Breast epithelium (tissue), 3 donors: ENCODE data around the gene PEF1.

Source experiments
- CTCF ChIP-seq, 3 donors: fragments of 450-650 bp; IDR thresholded peaks; one replicate each; pipeline ENCODE4 v1.5.1; 2016 to 2017; ENCODE audit warnings: antibody characterized with exemption in 3 of 3, mild to moderate bottlenecking in 3 of 3, moderate library complexity in 3 of 3
- POLR2A ChIP-seq: fragments of 450-650 bp; IDR thresholded peaks from one replicate; pipeline ENCODE4 v1.6.1; 2016; ENCODE audit warnings: antibody characterized with exemption, mild to moderate bottlenecking, moderate library complexity

DNA sequence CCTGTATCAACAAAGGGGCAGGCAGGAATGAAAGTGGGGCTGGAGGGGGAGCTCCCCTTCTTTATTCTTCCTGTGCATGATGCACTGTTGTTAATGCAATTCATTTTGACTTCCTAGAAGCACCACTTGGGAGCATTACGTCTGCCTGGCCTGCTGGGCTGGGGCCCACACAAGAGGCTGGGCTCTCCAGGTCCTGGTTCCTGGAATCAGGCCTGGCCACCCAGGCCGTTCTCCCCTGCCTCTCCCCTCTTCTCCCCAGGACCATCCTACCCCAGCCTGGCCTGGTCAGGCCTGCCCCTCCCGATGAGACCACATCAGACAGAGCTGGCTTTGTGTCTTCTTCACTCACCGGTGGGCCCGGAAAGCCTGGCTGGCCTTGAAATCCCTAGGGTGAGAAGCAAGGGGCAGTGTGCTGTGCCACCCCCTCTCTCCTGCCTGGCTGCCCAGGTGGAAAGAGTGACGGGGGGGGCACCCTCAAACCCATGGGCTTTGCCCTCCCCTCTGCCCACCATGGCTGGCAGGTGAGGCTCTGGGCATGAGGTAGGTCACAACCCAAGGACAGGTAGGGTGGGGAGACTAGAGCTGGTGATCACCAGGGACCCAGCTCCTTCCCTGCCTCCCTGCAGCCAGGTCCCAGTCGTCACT, 20.7 kb upstream of the PEF1 start:
- TF ChIP-seq CTCF (IDR thresholded peaks at IDR 0.05) = no peak
- TF ChIP-seq POLR2A = no peak
